Ishikawa (cell line): ENCODE data around the gene SEMA6A.

ENCODE experiments used
- CEBPB ChIP-seq: IDR thresholded peaks from 2 replicates; pipeline ENCODE4 v1.6.1; 2012
- CREB1 ChIP-seq: IDR thresholded peaks from 2 replicates; pipeline ENCODE4 v1.6.1; 2012; ENCODE audit warnings: low read depth
- EGR1 ChIP-seq: IDR thresholded peaks from 2 replicates; pipeline ENCODE4 v1.6.1; 2012
- EP300 ChIP-seq: IDR thresholded peaks from 2 replicates; pipeline ENCODE4 v1.6.1; 2012; ENCODE audit warnings: borderline replicate concordance
- FOXM1 ChIP-seq: IDR thresholded peaks from 2 replicates; pipeline ENCODE4 v1.6.1; 2012; ENCODE audit warnings: low read depth, borderline replicate concordance
- MAX ChIP-seq: IDR thresholded peaks from 2 replicates; pipeline ENCODE4 v1.6.1; 2012
- NFIC ChIP-seq: IDR thresholded peaks from 2 replicates; pipeline ENCODE4 v1.6.1; 2012
- RAD21 ChIP-seq: IDR thresholded peaks from 2 replicates; pipeline ENCODE4 v1.6.1; 2012; ENCODE audit warnings: low read depth
- REST ChIP-seq: IDR thresholded peaks from 2 replicates; pipeline ENCODE4 v1.6.1; 2012; ENCODE audit warnings: low read depth, mild to moderate bottlenecking
- TAF1 ChIP-seq: IDR thresholded peaks from 2 replicates; pipeline ENCODE4 v1.6.1; 2012; ENCODE audit warnings: low read depth, mild to moderate bottlenecking
- TCF12 ChIP-seq: IDR thresholded peaks from 2 replicates; pipeline ENCODE4 v1.6.1; 2012; ENCODE audit warnings: low read depth
- TEAD4 ChIP-seq: IDR thresholded peaks from 2 replicates; pipeline ENCODE4 v1.6.1; 2012
- USF1 ChIP-seq: IDR thresholded peaks from 2 replicates; pipeline ENCODE4 v1.6.1; 2012
- YY1 ChIP-seq: IDR thresholded peaks from 2 replicates; pipeline ENCODE4 v1.6.1; 2012; ENCODE audit warnings: low read depth
- ZBTB7A ChIP-seq: IDR thresholded peaks from 2 replicates; pipeline ENCODE4 v1.6.1; 2012; ENCODE audit warnings: low read depth

Gene SEMA6A

GRCh38 chr5:116564756-116565490 lies 9.7 kb downstream of the SEMA6A start:
- TF ChIP-seq MAX: no peak
- no peak for TF ChIP-seq EP300
- TF ChIP-seq USF1: no peak
- TF ChIP-seq TEAD4: no peak
- no peak for TF ChIP-seq RAD21
- no peak for TF ChIP-seq YY1
- no peak for TF ChIP-seq FOXM1
- TF ChIP-seq CEBPB: no peak
- TF ChIP-seq EGR1: no peak
- TF ChIP-seq TAF1: no peak

GRCh38 chr5:116564312-116564711 lies 10.3 kb downstream of the SEMA6A start:
- TF ChIP-seq RAD21: no peak
- TF ChIP-seq FOXM1: no peak
- no peak for TF ChIP-seq EGR1
- no peak for TF ChIP-seq TEAD4
- TF ChIP-seq TCF12: no peak
- TF ChIP-seq REST: no peak
- TF ChIP-seq ZBTB7A: no peak
- TF ChIP-seq CEBPB: no peak
- TF ChIP-seq TAF1: no peak
- TF ChIP-seq USF1: no peak
- TF ChIP-seq NFIC: no peak

- TF ChIP-seq EGR1 (no peak), ZBTB7A (no peak), TAF1 (no peak), RAD21 (no peak), FOXM1 (no peak), EP300 (no peak)
Measured at GRCh38 chr5:116563736-116564308, 10.8 kb downstream of the SEMA6A start.

GRCh38 chr5:116562669-116563068 lies 12.0 kb downstream of the SEMA6A start:
- TF ChIP-seq USF1 (no peak), TCF12 (no peak), ZBTB7A (no peak), EP300 (no peak), RAD21 (no peak), TEAD4 (no peak), CREB1 (no peak), FOXM1 (no peak), YY1 (no peak), CEBPB (no peak), REST (no peak), EGR1 (no peak), TAF1 (no peak), MAX (no peak), NFIC (no peak)

GRCh38 chr5:116561658-116562057 lies 13.0 kb downstream of the SEMA6A start:
- TF ChIP-seq TAF1: no peak
- no peak for TF ChIP-seq TCF12
- TF ChIP-seq CEBPB: no peak
- TF ChIP-seq MAX: no peak
- no peak for TF ChIP-seq RAD21
- no peak for TF ChIP-seq EP300
- TF ChIP-seq TEAD4: no peak
- no peak for TF ChIP-seq EGR1
